Anterior cingulate cortex (tissue), 58 donors: ENCODE measurements around the gene NECTIN1.

Experiments used
- DNase-seq, 58 donors: peaks; one replicate each; lab custom pipeline; 2025; lab: John Stamatoyannopoulos, UW

Gene NECTIN1

GRCh38 chr11:119716582-119717498 is 12.2 kb downstream of the NECTIN1 start:
- DNase-seq = no peak

- no peak for DNase-seq
Observed at GRCh38 chr11:119714590-119714989, 14.4 kb downstream of the NECTIN1 start.

GRCh38 chr11:119714189-119714588 is 14.8 kb downstream of the NECTIN1 start:
- no peak for DNase-seq

GRCh38 chr11:119713359-119714040 is 15.5 kb downstream of the NECTIN1 start:
- DNase-seq = no peak

GRCh38 chr11:119712459-119713358 is 16.3 kb downstream of the NECTIN1 start:
- no peak for DNase-seq

GRCh38 chr11:119712006-119712405 is 17.0 kb downstream of the NECTIN1 start:
- no peak for DNase-seq

- no peak for DNase-seq
Observed at GRCh38 chr11:119711476-119711875, 17.5 kb downstream of the NECTIN1 start.

GRCh38 chr11:119710417-119710816 is 18.6 kb downstream of the NECTIN1 start:
- no peak for DNase-seq

GRCh38 chr11:119709638-119710346 is 19.2 kb downstream of the NECTIN1 start:
- peak in 46 of 58 donors; percentile 20 to 90 (median 56) for DNase-seq

GRCh38 chr11:119709171-119709570 is 19.8 kb downstream of the NECTIN1 start:
- no peak for DNase-seq

GRCh38 chr11:119708384-119708783 is 20.6 kb downstream of the NECTIN1 start:
- DNase-seq = no peak

- DNase-seq = no peak
Observed at GRCh38 chr11:119706887-119707286, 22.1 kb downstream of the NECTIN1 start.

GRCh38 chr11:119706029-119706428 is 23.0 kb downstream of the NECTIN1 start:
- DNase-seq = no peak

- DNase-seq = no peak
Observed at GRCh38 chr11:119705362-119705761, 23.6 kb downstream of the NECTIN1 start.

GRCh38 chr11:119704849-119705248 is 24.2 kb downstream of the NECTIN1 start:
- no peak for DNase-seq

- no peak for DNase-seq
Observed at GRCh38 chr11:119701591-119702549, 27.1 kb downstream of the NECTIN1 start.

- no peak for DNase-seq
Observed at GRCh38 chr11:119700536-119701346, 28.3 kb downstream of the NECTIN1 start.

- DNase-seq = no peak
Observed at GRCh38 chr11:119700030-119700429, 29.0 kb downstream of the NECTIN1 start.
